Activated CD8-positive, alpha-beta memory T cell treated with anti-CD3 and anti-CD28 coated beads, Interleukin-2, amount 50 U/mL, for 1 hour (primary cell): ENCODE results near the gene SVEP1.

ENCODE experiments used
- DNase-seq: peaks from one replicate; pipeline ENCODE4 v3.0.0-alpha.2; 2020; ENCODE audit errors: extremely low read depth

SVEP1 gene

DNA sequence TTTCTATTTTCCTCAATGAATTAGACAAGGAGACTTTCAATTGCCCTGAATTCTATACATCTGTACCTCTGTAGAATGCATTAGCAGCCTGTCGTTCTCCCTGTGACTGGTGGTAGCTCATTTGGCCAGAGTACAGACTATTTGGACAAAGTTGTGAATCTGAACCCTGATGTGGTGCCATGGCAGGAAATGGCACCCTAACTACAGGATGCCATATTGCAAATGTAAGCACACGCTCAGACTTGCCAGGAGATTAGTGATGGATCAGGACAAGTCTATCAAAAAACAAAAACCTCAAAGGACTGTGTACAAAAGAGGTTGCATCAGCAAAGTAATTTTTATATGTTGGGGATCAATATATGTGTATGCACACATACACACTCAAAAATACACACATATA, 58.3 kb downstream of the SVEP1 start:
- DNase-seq: no peak

DNA sequence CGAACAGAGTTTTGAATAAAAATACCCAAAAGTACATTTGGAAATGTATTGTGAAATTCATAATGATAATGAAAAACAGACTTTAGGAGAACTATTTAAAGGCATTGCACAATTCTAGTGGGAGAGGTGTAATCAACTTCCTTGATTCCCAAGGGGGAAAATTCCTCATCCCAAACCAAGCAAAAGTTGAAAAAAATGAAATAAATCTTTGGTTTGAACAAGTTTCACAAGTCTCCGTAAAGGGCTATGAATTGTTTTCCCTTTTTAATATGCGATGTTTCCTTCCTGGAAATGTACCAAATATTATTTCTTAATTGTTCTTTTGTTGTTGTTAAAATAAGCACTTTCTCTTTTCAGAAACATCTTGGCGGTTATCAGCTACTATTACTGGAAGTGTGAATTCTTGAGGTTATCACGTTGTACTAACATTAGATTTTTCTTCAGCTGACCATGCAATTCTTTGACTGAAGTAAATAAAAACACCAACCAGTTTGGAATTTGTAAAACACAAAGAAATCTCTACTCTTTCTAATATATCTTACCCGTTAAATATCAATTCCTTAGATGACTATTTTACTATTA, 59.3 kb downstream of the SVEP1 start:
- DNase-seq: no peak

DNA sequence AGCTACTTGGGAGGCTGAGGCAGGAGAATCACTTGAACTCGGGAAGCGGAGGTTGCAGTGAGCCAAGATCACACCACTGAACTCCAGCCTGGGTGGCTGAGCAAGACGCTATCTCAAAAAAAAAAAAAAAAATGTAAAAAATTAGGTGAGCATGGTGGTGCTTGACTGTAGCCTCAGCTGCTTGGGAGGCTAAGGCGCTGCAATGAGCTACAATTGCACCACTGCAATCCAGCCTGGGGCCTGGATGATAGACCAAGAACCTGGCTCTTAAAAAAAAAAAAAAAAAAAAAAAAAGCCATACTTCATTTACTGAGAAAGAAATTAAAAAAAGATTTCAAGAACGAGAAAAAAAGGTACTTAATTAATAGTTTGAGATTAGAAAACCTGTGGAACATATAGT, 62.1 kb downstream of the SVEP1 start:
- DNase-seq: no peak

DNA sequence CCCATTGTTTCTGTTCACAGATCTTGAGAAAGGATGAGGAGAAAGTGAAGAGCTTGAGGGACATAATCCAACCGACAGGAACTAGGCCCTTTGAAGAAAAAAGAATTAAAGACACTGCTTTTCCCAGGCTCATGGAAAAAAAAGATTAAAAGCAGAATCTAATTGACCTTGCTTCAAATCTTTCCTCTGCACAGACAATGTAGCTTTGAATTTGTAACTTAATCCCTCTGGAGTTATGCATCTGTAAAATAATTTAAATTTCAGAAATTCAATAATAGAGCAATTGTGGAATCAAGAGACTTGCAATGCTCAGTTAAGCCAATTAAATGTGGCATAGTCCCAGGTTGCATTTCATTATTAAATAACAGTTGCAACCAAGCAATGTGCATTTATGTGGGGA, 64.6 kb downstream of the SVEP1 start:
- DNase-seq: no peak

DNA sequence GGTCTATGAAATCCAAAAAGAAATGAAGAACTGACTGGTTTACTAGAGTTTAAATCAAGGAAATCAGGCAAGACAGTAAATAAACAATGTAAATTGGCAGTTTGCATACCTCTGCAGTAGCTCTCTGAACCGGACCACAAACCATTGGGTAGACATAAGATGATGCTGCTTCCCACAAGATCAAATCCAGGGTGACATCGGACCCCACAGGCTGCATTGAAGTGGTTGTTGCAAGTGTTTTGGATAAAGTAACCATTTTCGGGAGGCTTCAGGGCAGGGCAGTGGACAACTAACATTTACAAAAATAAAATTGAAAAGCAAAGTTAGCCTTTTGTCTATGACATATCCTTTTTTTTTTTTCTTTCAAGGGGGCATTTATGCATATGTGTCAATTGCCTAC, 66.7 kb downstream of the SVEP1 start:
- DNase-seq: no peak

DNA sequence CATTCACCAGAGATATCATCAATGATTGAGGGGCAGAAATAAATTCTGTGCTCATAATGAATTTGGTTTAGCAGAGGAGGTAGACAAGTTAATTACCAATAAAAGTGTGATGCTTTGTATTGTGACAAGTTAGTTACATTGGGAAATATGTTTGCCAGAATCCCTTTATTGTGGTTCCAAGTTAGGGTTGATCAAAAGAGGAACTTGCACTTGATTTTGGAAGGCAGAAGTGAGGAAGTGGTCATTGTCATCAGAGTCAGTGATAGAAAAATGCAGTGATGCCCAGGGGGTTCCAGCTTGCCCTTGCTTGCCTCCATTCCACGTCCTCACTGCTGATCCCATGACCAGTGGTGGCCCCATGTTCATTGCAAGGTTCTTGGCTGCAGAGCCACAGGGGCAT, 69.7 kb downstream of the SVEP1 start:
- DNase-seq: no peak

DNA sequence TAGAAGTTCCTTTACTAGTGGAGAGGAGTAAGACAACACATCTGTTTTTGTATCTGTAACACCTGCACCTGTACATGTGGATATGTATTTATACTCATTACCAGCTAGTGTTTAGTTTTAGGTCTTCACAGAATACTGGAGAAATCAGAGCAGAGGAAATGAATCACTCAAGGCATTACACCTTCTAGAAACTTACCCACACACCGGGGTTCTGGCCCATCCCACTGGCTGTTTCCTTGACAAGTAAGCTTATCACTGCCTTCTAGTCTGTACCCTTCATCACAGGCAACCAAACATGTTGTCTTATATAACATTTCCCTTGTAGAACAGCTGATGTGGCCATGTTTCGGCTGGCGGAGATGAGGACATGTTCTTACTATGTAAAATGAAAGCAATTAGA, 76.7 kb downstream of the SVEP1 start:
- no peak for DNase-seq

DNA sequence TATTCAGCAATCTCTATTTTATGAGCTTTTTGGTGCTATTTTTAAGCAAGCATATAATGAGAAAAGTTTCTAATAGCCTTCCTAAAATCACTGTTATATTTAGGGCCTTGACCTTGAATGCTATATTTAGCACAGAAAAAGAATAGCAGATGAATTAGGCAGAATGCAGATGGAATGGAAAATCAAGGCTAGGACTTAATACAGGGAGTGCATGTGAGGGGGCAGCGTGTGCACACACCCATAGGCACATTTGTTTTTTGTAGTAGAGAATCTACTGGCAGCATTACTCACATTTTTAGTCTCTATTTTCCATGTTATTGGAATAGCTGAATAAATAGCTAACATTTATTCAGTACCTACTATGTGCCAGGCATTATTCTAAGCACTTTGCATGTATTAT, 79.9 kb downstream of the SVEP1 start:
- DNase-seq: no peak

DNA sequence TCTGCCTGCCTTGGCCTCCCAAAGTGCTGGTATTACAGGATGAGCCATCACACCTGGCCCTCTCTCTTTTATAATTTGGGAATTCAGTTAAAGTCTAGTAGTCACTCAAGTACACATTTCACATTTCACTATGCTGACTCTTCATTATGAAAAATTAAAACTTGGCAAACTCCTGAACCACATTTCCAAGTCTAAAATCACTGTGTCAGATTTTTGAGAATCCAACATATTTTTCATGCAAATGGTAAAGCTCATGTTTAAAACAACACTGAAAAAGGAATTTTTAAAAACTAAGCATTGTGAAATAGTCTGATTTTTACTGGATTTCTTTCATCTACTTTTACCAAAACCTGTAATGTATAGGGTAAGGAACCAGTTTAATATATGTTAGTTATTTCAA, 92.3 kb downstream of the SVEP1 start:
- DNase-seq: no peak

DNA sequence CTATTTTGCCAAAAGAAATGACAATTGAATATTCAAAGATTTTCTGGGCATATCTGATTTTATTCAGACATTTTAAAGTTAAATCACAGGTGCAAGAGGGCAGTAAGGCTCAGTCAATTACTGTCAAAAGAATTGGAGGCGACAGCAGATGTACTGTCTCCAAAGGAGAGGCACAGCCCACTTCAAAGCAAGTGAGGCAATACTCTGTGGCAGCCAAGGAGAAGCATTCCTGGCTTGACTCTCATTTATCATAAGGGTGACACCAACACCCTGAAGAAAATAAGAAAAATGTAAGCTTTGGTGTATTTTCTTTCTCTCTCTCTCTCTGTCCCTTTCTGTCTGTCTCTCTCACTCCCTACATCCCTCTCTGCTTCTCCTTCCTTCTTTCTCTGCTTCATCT, 93.3 kb downstream of the SVEP1 start:
- DNase-seq: no peak

DNA sequence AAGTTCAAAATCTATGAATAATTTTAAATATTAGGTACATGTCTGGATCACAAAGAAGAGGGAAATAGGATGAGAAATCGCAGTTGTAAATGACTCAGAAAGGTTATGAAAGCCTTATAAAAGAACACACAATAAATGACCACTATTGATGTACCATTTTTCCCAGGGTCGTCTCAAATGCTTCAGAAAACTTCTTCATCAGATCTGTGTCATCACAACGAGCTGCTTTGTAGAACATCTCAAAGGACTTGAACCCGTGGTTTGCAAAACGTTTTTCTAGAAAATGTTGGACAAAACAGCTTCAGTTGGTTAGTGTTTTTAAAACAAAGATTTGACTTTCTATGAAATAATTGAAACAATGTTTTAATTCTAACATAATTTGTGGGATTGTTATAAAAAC, 100.1 kb downstream of the SVEP1 start:
- no peak for DNase-seq

DNA sequence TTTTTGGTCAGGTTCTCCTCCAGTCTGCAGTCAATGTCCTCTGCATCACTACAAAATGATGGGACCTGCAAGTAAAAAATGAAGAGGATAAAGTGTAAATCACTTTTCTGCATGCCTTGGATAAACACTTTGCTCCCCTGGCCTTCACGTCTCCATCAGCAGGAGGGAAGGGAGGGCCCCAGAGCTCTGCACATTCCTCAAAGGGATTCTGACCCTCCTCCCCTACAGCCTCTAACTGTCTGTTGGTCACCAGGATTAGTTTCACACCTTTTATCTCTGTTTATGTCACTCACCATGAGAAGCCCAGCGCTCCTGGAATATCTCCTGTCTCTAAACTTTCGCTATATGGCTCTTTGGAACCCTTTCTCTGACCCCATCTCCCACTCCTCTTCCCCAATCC, 103.3 kb downstream of the SVEP1 start:
- no peak for DNase-seq

DNA sequence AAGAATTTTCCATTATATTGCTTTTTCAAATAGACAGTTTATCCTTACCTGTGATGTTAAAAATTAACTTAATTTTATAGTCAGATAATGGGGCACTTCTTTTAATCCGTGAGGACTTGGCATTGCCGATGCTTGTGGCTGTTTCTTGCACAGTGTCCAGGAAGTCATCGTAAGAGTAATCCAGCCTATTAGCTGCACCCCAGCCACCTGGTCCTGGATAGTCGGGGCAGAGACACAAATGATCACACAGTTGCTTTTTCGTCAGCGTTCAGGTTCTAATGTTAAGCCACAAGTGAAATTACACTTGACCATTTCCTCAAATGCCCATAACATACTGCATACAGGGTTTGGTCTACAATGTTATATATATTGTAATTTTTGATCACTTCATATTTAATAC, 107.4 kb downstream of the SVEP1 start:
- DNase-seq: no peak

DNA sequence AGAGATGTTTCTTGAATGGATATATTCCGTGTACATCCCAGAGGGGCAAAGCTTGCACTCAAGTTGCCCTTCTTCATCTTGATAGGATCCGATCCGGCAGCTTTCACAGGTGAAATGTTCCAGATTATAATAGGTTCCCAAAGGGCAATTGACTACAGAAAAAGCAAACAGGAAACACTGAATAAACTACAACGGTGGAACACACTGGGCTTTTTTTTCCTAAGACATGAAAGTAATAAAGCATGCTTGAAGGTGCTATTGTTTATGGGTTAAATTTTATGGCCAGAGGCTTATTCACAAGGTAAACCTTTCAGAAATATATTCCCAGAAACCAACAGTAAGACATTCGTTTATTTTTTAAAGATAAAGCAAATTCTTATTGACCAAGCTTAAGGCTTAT, 110.6 kb downstream of the SVEP1 start:
- DNase-seq: no peak

DNA sequence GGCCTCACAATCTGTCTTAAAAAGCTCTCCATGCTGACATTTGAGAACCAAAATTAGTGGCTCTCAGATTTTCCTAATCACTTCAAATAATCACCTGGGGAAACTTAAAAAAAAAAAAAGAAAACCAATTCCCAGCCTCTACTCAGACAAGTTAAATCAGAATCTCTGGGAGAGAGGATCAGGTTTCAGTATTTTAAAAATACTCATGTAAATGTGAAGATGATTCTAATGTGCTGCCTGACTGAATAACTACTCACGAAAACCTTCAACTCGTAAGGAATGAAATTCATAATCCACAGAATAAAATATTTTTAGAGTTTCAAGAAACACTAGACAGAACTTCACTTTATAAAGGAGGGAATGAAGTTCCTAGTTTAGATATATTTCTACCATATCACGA, 114.4 kb downstream of the SVEP1 start:
- DNase-seq: no peak

DNA sequence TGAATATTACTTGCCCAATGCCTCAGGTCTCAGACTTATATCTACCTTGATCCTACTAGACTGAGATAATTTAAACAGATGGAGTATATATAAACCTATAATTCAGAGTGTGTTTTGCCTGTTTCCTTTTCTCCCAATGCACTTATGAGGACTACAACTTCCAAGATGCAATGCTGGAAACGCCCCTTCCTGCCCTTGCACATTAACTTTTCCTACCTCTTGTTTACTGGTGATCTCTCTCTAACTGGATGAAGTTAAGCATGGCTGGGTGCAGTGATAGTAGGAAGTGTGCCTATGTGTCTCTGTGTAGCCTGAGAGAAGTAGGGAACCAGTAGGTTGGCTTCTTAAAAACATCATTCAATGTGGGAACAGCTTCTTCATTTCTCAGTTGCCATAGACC, 115.2 kb downstream of the SVEP1 start:
- DNase-seq: no peak

DNA sequence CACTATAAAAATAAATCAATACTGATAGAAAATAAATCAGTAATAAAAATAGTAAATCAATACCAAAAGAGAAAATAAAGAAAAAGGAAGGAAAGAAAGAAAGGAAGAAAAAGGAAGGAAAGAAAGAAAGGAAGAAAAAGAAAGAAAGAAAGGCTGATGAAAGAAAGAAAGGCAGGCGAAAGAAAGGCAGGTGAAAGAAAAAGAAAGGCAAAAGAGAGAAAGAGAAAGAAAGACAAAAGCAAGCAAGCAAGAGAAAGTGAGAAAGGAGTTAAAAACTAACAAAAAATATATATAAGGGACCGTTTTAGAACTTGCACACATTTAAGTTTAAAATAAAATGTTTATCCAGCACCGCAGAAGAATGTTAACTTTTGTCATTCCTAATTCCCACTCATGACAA, 116.0 kb downstream of the SVEP1 start:
- no peak for DNase-seq

DNA sequence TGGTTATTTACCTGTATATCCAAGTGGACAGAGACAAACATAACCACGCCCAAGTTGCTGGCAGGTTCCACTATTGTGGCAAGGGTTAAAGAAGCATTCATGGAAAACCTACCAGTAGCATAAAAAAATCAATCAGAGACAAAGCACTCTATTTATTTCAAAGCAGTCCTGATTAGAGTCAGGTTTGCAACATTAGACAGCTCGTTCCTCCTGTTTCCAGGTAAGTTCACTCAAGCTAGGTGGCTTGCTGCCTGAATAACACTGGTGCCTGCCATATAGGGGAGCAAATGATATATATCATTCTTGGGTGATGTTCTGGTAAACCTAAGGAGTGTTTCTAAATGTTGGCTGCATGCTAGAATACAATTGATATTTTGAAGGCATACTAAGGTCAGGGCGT, 122.3 kb downstream of the SVEP1 start:
- no peak for DNase-seq

DNA sequence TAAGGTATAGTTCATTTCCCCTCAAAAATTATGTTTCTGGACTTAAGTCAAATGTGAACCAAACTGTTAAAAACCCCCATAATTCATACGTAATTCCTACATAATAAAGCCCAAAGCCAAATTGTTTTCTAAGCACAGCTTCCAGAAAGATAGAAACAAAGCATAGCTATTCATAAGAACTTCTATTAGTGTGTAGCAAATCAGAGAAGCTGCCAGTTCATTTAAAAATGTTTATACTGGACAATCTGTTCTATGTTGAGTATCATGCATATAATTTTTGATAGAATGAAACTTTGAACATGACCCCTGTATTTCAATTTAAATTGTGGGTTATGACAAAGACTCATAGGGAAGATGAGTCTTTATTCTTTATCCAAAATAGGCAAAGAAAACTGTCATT, 122.9 kb downstream of the SVEP1 start:
- DNase-seq: no peak

DNA sequence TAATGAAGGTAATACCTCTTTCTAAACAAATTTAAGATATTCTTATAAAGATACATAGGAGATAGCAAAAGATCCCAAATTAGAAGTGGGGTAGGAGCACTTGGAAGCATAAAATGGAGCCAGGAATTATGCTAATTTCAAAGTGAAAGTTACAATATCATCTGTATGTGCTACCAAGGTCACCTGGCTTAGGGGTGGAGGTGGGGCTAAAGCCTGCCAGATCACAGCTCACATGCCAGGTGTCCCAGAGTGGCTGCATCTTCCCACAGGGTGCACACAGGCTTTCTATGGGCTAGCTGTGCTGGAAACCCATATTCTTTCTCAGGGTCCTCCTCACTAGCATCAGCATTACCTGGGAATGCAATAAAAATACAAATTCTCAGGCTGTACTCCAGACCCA, 123.7 kb downstream of the SVEP1 start:
- DNase-seq: no peak

DNA sequence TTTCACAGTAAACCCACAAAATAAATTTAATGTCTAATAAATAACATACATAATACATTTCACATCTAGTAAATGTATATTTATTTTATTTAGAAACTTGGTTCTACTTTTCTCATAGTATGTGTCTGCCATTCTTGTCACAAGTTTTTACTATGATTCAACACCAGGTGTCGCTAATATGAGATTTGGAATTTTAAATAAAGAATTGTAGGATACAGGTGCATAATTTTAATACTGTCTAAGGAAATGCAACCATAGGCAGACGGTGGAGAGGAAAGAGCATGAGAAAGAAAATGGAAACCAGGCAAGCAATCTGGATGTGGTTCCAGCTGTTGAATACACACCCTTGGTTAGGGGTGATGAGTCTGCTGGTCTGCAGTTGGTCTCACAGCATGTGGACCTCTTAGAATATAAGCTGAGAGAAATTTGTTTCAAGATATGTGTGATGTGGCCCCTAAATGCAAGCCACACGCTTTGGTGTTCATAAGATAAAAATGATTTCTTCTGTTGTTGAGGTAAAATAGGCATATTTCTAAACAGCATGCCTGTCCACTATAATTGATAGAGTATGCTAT, 127.2 kb downstream of the SVEP1 start:
- DNase-seq: no peak

DNA sequence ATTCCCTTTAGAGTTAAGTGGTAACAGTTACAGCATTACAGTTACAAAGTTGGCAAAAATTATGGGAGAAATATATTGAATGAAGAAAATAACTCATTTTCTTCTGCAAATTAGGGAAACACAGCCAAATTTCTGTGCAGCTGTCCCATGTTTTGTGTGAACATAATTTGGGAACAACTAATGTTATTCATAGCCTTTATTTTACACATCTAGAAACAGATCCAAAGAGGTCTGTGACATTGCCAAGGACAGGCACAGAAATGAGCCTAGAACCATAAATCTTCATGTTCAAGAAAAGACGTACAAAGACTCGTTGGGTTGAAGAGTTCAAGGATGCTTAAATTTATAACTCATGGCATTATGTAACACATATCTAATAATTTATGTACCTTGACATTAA, 127.8 kb downstream of the SVEP1 start:
- DNase-seq: no peak

DNA sequence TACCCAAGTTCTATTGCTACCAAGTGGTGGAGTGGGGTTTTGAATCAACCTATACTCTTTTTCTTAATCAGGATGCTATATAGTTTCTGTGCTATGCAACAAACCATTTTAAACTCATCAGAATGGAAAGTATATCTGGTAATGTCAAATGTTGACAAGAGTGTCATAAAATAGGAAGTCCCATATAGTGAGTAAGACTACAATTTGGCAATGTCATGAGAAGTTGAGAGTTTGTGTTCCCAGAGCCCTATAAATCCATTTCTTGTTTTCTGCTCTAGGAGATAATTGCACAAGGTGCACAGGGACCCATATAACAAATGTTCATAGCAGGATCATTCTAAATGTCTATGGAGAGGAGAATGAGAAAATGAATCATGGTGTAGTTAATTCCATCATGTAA, 132.1 kb downstream of the SVEP1 start:
- DNase-seq: no peak

DNA sequence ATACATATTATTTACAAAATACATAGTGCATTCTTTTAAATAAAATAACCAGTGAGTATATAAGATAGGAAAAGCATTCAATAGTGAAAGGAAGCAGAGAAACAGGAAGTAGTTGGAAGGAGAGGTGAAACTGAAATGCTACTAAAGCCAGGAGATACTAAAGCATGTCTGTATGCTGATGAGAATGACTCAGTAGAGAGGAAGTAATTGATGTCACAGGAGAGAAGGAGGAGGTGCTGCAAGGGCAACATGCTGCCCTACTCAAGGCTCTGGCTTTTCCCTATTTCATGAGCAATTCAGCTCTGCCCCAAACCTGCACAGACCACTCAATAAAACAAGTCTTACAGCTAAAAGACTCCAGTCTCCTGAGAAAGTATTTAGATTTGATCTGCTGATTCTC, 133.4 kb downstream of the SVEP1 start:
- no peak for DNase-seq

DNA sequence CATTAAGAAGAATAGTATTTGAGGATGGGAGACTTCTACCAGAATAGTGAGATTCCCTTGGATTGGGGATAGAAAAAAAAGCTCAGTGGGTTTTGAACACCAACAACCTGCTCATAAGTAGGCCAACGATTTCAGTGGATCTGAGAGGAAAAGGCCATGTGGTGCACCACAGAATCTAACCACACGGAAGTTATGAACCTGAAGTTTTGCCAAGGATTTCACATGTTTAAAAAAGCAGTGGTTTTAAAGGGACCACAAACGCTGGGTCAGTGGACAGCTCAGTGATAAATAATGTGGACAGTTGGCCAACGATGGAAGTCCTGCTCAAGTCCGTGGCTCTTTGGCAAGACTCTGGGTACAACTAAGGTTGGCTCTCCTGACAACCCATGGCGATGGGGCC, 134.6 kb downstream of the SVEP1 start:
- DNase-seq: no peak
